Esophagus muscularis mucosa (tissue), 4 donors: ENCODE results near the gene BAG2. TPM values are rescaled to one million over a fixed set of nuclear protein-coding genes. Genes with fewer than 3 reads are reported as not detected.
A peak's percentile ranks its signal among the peaks of the same experiment; 100 is the strongest.

Experiments used
- DNase-seq: peaks from one replicate; pipeline ENCODE4 v3.0.0-alpha.2; 2017; ENCODE audit errors: extremely low spot score
- H3K27ac ChIP-seq, 4 donors: fragments of 200-600 bp; sonication (generic); replicated peaks in 1 of 4; 1 replicate in 3 of 4; 2 replicates in 1 of 4; pipeline ENCODE4 v1.5.1; 2016 to 2019; ENCODE audit warnings: mild to moderate bottlenecking in 1 of 4
- H3K27me3 ChIP-seq, 4 donors: fragments of 200-600 bp; sonication (generic); one replicate each; pipeline versions ENCODE4 v1.5.1 to v1.6.0; 2016 to 2019
- H3K36me3 ChIP-seq, 4 donors: fragments of 200-600 bp; sonication (generic); one replicate each; pipeline ENCODE4 v1.5.1; 2016 to 2019
- H3K4me1 ChIP-seq, 4 donors: fragments of 200-600 bp; sonication (generic); one replicate each; pipeline ENCODE4 v1.5.1; 2016 to 2019
- H3K4me3 ChIP-seq, 4 donors: fragments of 200-600 bp; sonication (generic); 1 replicate in 2 of 4; 2 replicates in 2 of 4; pipeline ENCODE4 v1.5.1; 2016 to 2019; ENCODE audit warnings: mild to moderate bottlenecking in 4 of 4, moderate library complexity in 1 of 4
- H3K9me3 ChIP-seq, 4 donors: fragments of 200-600 bp; sonication (generic); 1 replicate in 3 of 4; 2 replicates in 1 of 4; pipeline ENCODE4 v1.5.1; 2016 to 2019
- EP300 ChIP-seq: sonication (generic); formaldehyde crosslinking; IDR thresholded peaks from one replicate; pipeline ENCODE4 v1.6.1; 2017; ENCODE audit warnings: antibody characterized with exemption
- POLR2A ChIP-seq: fragments of 450-650 bp; IDR thresholded peaks from one replicate; pipeline ENCODE4 v1.6.1; 2017; ENCODE audit warnings: antibody characterized with exemption, moderate library complexity, mild to moderate bottlenecking, low read depth
- POLR2AphosphoS5 ChIP-seq, 2 donors: sonication (generic); formaldehyde crosslinking; IDR thresholded peaks; one replicate each; pipeline ENCODE4 v1.6.1; 2017; ENCODE audit warnings: antibody characterized with exemption in 2 of 2
- WGBS: methylation state at CpG from one replicate; pipeline ENCODE4 v1.1.5; 2018; 5-methylcytosine and 5-hydroxymethylcytosine counted together
- intact Hi-C: fragments of 100-400 bp; cut with DNase I; formaldehyde crosslinking; loops from one replicate; pipeline ENCODE4 v1.15.1; 2023
- total RNA-seq, 4 donors: library from RNA; depleted of rRNA; stranded (reverse); fragments of >200 nt; gene quantifications; one replicate each; pipeline versions ENCODE4 v1.1.0 to v1.2.1, GENCODE V29; 2016
- TF ChIP-seq, protein P1 (sequence below), 3 experiments: fragments of 200-600 bp in 2 of 3; fragments of 450-650 bp in 1 of 3; sonication (generic) in 2 of 3; IDR thresholded peaks; one replicate each; pipeline ENCODE4 v1.5.1; 2017 to 2019; ENCODE audit warnings: antibody characterized with exemption in 3 of 3, mild to moderate bottlenecking in 2 of 3, moderate library complexity in 1 of 3

The BAG2 gene
- total RNA-seq, 4 donors from 2014 or later: 29.0 to 42.8 (median 39.6) TPM

DNA sequence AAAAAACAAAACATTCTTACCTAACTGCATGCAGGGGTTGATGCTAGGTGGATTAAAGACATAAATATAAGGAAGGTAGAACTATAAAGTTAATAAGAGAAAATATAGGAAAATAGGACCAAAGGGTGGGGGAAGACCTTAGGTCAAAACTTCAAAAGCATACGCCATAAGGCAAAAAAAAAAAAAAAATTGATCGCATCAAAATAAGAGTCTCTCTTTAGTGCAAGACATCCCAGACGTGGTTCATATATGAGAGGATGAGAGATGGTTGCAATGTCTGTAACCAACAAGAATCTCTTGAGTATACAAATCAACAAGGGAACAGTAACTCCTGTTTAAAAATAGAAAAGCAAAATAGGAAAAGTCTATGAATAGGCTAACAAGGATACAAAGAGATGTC is 8.5 kb downstream of the BAG2 start:
- Histone ChIP-seq H3K27ac (peak overlapping the region; percentile 61 to 96 (median 93)), H3K4me3 (no peak overlapping the region), H3K27me3 (no peaks in the 10 kb centered on the region), H3K36me3 (peaks cover 5 to 32% (median 24%) of the 10 kb centered on the region in 4 donors), H3K4me1 (peaks cover 40 to 74% (median 71%) of the 10 kb centered on the region in 4 donors), H3K9me3 (no peaks in the 10 kb centered on the region)
- DNase-seq: no peak
- TF ChIP-seq POLR2AphosphoS5 (IDR thresholded peaks at IDR 0.05) (no peak), POLR2A (no peak), EP300 (no peak)
- TF ChIP-seq, protein P1, sequence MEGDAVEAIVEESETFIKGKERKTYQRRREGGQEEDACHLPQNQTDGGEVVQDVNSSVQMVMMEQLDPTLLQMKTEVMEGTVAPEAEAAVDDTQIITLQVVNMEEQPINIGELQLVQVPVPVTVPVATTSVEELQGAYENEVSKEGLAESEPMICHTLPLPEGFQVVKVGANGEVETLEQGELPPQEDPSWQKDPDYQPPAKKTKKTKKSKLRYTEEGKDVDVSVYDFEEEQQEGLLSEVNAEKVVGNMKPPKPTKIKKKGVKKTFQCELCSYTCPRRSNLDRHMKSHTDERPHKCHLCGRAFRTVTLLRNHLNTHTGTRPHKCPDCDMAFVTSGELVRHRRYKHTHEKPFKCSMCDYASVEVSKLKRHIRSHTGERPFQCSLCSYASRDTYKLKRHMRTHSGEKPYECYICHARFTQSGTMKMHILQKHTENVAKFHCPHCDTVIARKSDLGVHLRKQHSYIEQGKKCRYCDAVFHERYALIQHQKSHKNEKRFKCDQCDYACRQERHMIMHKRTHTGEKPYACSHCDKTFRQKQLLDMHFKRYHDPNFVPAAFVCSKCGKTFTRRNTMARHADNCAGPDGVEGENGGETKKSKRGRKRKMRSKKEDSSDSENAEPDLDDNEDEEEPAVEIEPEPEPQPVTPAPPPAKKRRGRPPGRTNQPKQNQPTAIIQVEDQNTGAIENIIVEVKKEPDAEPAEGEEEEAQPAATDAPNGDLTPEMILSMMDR (IDR thresholded peaks at IDR 0.05): no peak
- intact Hi-C loops: no loop called here
- WGBS: 69% methylated on average over 3 of the region's 3 CpGs

GRCh38 chr6:57182017-57182432 is 9.9 kb downstream of the BAG2 start:
- intact Hi-C loops: no loop called here

DNA sequence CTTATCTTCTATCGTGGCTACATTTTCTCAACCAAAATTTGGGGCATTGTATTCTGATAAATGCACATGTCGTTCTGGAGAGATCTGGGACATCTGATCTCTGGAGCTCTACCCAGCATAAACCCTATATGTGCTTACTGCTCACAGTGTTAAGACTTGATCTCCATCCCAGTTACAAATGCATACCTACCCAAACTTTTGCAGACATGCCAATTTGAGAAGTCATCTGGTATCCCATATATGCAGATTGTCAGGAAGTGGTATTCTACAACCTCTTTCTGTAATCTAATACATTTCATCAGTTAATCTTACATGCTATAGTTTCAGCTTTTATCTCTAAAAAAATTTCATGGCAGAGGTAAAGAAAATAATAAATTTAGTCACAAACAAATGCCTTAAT is 11.2 kb downstream of the BAG2 start:
- peak overlapping the region; percentile 61 to 96 (median 93) for H3K27ac ChIP-seq
- peaks cover 27 to 49% (median 45%) of the 10 kb centered on the region in 4 donors for H3K4me1 ChIP-seq
- intact Hi-C loops: no loop called here
- H3K4me3 ChIP-seq: no peak overlapping the region
- H3K36me3 ChIP-seq: peaks cover 5 to 40% (median 28%) of the 10 kb centered on the region in 4 donors
- H3K27me3 ChIP-seq: no peaks in the 10 kb centered on the region
- H3K9me3 ChIP-seq: no peaks in the 10 kb centered on the region
- TF ChIP-seq, protein P1 (IDR thresholded peaks at IDR 0.05): no peak
- TF ChIP-seq POLR2A: no peak
- TF ChIP-seq EP300: no peak
- no peak for TF ChIP-seq POLR2AphosphoS5 (IDR thresholded peaks at IDR 0.05)
- no peak for DNase-seq
- WGBS: 65% methylated on average over 2 of the region's 2 CpGs

More at GRCh38 chr6:57182017-57182432, 9.9 kb downstream of the BAG2 start:
- 38% methylated on average over 2 of the region's 2 CpGs for WGBS
- Histone ChIP-seq H3K27ac (peak overlapping the region; percentile 61 to 96 (median 93)), H3K36me3 (peaks cover 5 to 40% (median 28%) of the 10 kb centered on the region in 4 donors), H3K27me3 (no peaks in the 10 kb centered on the region), H3K4me1 (peaks cover 32 to 60% (median 57%) of the 10 kb centered on the region in 4 donors), H3K9me3 (no peaks in the 10 kb centered on the region), H3K4me3 (no peak overlapping the region)
- DNase-seq: no peak
- TF ChIP-seq POLR2AphosphoS5 (IDR thresholded peaks at IDR 0.05) (peak; percentile 29 to 47), POLR2A (no peak), EP300 (no peak)
- TF ChIP-seq, protein P1 (IDR thresholded peaks at IDR 0.05): no peak

GRCh38 chr6:57190140-57190539 is 18.0 kb downstream of the BAG2 start:
- peaks cover 0 to 14% (median 12%) of the 10 kb centered on the region in 4 donors for H3K4me1 ChIP-seq
- 62% methylated on average over 2 of the region's 2 CpGs for WGBS
- H3K9me3 ChIP-seq: no peaks in the 10 kb centered on the region
- H3K4me3 ChIP-seq: no peak overlapping the region
- TF ChIP-seq, protein P1 (IDR thresholded peaks at IDR 0.05): peak; percentile 49 to 57 (median 54)
- no peak for TF ChIP-seq POLR2A
- no peak for TF ChIP-seq POLR2AphosphoS5 (IDR thresholded peaks at IDR 0.05)
- no peak for TF ChIP-seq EP300
- H3K36me3 ChIP-seq: peaks cover 0 to 24% (median 4%) of the 10 kb centered on the region in 4 donors
- intact Hi-C loops: no loop called here
- no peak for DNase-seq
- peak overlapping the region in 2 of 4 donors; percentile 15 to 42 for H3K27ac ChIP-seq
- H3K27me3 ChIP-seq: no peaks in the 10 kb centered on the region

DNA sequence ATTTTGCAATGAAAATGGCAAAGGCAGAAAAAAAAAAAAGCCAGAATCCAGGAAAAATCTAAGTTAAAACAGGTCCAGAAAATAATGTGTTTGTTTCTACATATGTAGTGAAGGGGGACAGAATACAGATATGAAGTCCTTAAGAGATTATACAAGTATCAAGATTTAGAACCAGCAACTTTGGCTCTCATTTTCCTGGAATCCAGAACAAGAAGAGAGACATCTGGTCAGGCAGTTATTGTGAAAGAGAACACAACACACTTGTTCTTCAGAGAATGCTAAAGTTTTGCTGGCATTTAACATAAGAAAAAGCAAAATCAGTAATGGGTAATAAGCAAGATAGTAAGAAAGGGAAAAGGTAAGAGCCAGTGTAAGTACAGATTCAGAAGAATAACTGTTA is 21.1 kb downstream of the BAG2 start:
- H3K4me1 ChIP-seq: peaks cover 0 to 17% (median 12%) of the 10 kb centered on the region in 4 donors
- TF ChIP-seq, protein P1 (IDR thresholded peaks at IDR 0.05): no peak
- peak in 1 of 2 donors; percentile 11 for TF ChIP-seq POLR2AphosphoS5 (IDR thresholded peaks at IDR 0.05)
- TF ChIP-seq EP300: no peak
- TF ChIP-seq POLR2A: no peak
- no peak overlapping the region for H3K4me3 ChIP-seq
- no peak for DNase-seq
- peaks cover 0 to 11% (median 0%) of the 10 kb centered on the region in 4 donors for H3K36me3 ChIP-seq
- H3K27me3 ChIP-seq: no peaks in the 10 kb centered on the region
- intact Hi-C loops: no loop called here
- no peaks in the 10 kb centered on the region for H3K9me3 ChIP-seq
- H3K27ac ChIP-seq: peak overlapping the region; percentile 17 to 61 (median 50)
